HCT116 (cell line): ENCODE data around the gene KIF2B. TPM values are rescaled to one million over a fixed set of nuclear protein-coding genes. Genes with fewer than 3 reads are reported as not detected.

Experiments
- ATAC-seq: fragments of 200-7000 bp; cut with Tn5 transposase; 2 replicates; pipeline ENCODE4 v1.9.1; 2020; ENCODE audit warnings: mild to moderate bottlenecking, moderate library complexity
- BruUV-seq: library from RNA; stranded (reverse); fragments of 400-500 nt; replicated peaks from 2 replicates; lab custom pipeline; 2021; lab: Mats Ljungman, UMichigan
- CTCF ChIA-PET: fragments of 300-600 bp; sonication (Branson Sonifier 250); formaldehyde crosslinking; loops from one replicate; lab custom pipeline; 2021; ENCODE audit warnings: antibody characterized with exemption; lab: Charles Lee
- POLR2A ChIA-PET: fragments of 300-600, 350-600 bp; sonication (Branson Sonifier 250); formaldehyde crosslinking; loops from one replicate; lab custom pipeline; 2021; ENCODE audit warnings: antibody characterized with exemption; lab: Charles Lee
- RAD21 ChIA-PET, 2 experiments: fragments of 300-600 bp; sonication (Branson Sonifier 250); formaldehyde crosslinking; loops; one replicate each; lab custom pipeline; 2023; ENCODE audit warnings: low total read pairs in 2 of 2; ENCODE audit not compliant: uncharacterized antibody in 2 of 2, unreplicated experiment in 2 of 2, low non-redundant PET in 1 of 2; lab: Charles Lee
- DNase-seq: peaks from one replicate; pipeline ENCODE4 v3.0.0-alpha.2; 2010; ENCODE audit warnings: low read depth, low spot score
- H2AFZ ChIP-seq: fragments of 200-600 bp; shearing (Covaris generic), sonication (generic); 2 replicates; pipeline ENCODE4 v1.6.1; 2017; ENCODE audit warnings: low read depth, mixed run types, mixed read lengths, antibody characterized with exemption, low read length; ENCODE audit not compliant: poor library complexity, severe bottlenecking
- H3K27ac ChIP-seq: 2 replicates; pipeline ENCODE4 v1.5.1; 2012; ENCODE audit warnings: low read depth, low read length
- H3K27me3 ChIP-seq: fragments of 200-600 bp; sonication (generic); 2 replicates; pipeline ENCODE4 v1.6.1; 2016; ENCODE audit warnings: mixed run types, low read length, mixed read lengths; ENCODE audit not compliant: insufficient read depth
- H3K36me3 ChIP-seq, 2 experiments: fragments of 200-500 bp in 1 of 2; fragments of 200-600 bp in 1 of 2; sonication (Bioruptor generic) in 1 of 2; sonication (generic) in 1 of 2; 2 replicates each; pipeline versions ENCODE4 v1.5.1 to v1.6.1; 2014 to 2016; ENCODE audit warnings: low read length in 2 of 2, inconsistent platforms in 1 of 2, mixed read lengths in 1 of 2, mixed run types in 1 of 2; ENCODE audit not compliant: insufficient read depth in 2 of 2, control insufficient read depth in 1 of 2
- H3K4me1 ChIP-seq, 2 experiments: fragments of 200-600 bp in 1 of 2; sonication (generic) in 1 of 2; 2 replicates each; pipeline versions ENCODE4 v1.5.1 to v1.6.1; 2012 to 2017; ENCODE audit warnings: low read length in 2 of 2, inconsistent platforms in 1 of 2, mild to moderate bottlenecking in 1 of 2, mixed read lengths in 1 of 2, mixed run types in 1 of 2, moderate library complexity in 1 of 2; ENCODE audit not compliant: insufficient read depth in 2 of 2, control insufficient read depth in 1 of 2
- H3K4me2 ChIP-seq: fragments of 200-600 bp; sonication (generic); 2 replicates; pipeline ENCODE4 v1.6.1; 2017; ENCODE audit warnings: mixed run types, low read length, mixed read lengths
- H3K4me3 ChIP-seq, 2 experiments: fragments of 200-600 bp in 1 of 2; sonication (generic) in 1 of 2; replicated peaks in 1 of 2; 2 replicates each; pipeline ENCODE4 v1.5.1; 2011 to 2016; ENCODE audit warnings: low read length in 2 of 2, control low read depth in 1 of 2, low read depth in 1 of 2, mild to moderate bottlenecking in 1 of 2, mixed read lengths in 1 of 2, mixed run types in 1 of 2
- H3K79me2 ChIP-seq: fragments of 200-600 bp; sonication (generic); 2 replicates; pipeline ENCODE4 v1.6.1; 2017; ENCODE audit warnings: mild to moderate bottlenecking, mixed run types, low read length, moderate library complexity, mixed read lengths; ENCODE audit not compliant: insufficient read depth
- H3K9ac ChIP-seq: fragments of 200-600 bp; sonication (generic); 2 replicates; pipeline ENCODE4 v1.6.1; 2016; ENCODE audit warnings: low read length, mixed read lengths
- H3K9me2 ChIP-seq: fragments of 200-600 bp; sonication (generic), shearing (Covaris generic); 2 replicates; pipeline ENCODE4 v1.6.1; 2017; ENCODE audit warnings: mixed run types, mild to moderate bottlenecking, moderate library complexity; ENCODE audit not compliant: insufficient read depth
- H3K9me3 ChIP-seq, 2 experiments: fragments of 200-500 bp in 1 of 2; fragments of 200-600 bp in 1 of 2; sonication (Bioruptor generic) in 1 of 2; sonication (generic) in 1 of 2; 2 replicates each; pipeline ENCODE4 v1.6.1; 2014 to 2017; ENCODE audit warnings: low read length in 2 of 2, mixed read lengths in 2 of 2, inconsistent platforms in 1 of 2, low read depth in 1 of 2, mild to moderate bottlenecking in 1 of 2, mixed run types in 1 of 2, moderate library complexity in 1 of 2; ENCODE audit not compliant: control insufficient read depth in 1 of 2, insufficient read depth in 1 of 2
- H4K20me1 ChIP-seq: fragments of 200-600 bp; sonication (generic), shearing (Covaris generic); 2 replicates; pipeline ENCODE4 v1.6.1; 2017; ENCODE audit warnings: mixed run types, mild to moderate bottlenecking, moderate library complexity; ENCODE audit not compliant: insufficient read depth
- ATF3 ChIP-seq: IDR thresholded peaks from 2 replicates; pipeline ENCODE4 v1.6.1; 2012
- CEBPB ChIP-seq: IDR thresholded peaks from 2 replicates; pipeline ENCODE4 v1.6.1; 2012; ENCODE audit warnings: low read depth
- CTCF ChIP-seq, 3 experiments: fragments of 200-600 bp in 1 of 3; sonication (generic) in 1 of 3; IDR thresholded peaks in 2 of 3; conservative IDR thresholded peaks in 1 of 3; 2 replicates each; pipeline ENCODE4 v1.5.1; 2012 to 2017; ENCODE audit warnings: low read depth in 2 of 3, low read length in 2 of 3, antibody characterized with exemption in 1 of 3, borderline replicate concordance in 1 of 3, control low read depth in 1 of 3, mild to moderate bottlenecking in 1 of 3, mixed read lengths in 1 of 3, mixed run types in 1 of 3, moderate library complexity in 1 of 3; ENCODE audit not compliant: insufficient read depth in 1 of 3
- EGR1 ChIP-seq: IDR thresholded peaks from 2 replicates; pipeline ENCODE4 v1.6.1; 2012; ENCODE audit warnings: low read depth
- ELF1 ChIP-seq: IDR thresholded peaks from 2 replicates; pipeline ENCODE4 v1.6.1; 2012; ENCODE audit warnings: low read depth, borderline replicate concordance
- EZH2 ChIP-seq: fragments of 200-600 bp; sonication (generic); IDR thresholded peaks from 2 replicates; pipeline ENCODE4 v1.6.1; 2017; ENCODE audit warnings: antibody characterized with exemption, mixed run types
- EZH2phosphoT487 ChIP-seq: fragments of 200-600 bp; IDR thresholded peaks from 2 replicates; pipeline ENCODE4 v1.6.1; 2018; ENCODE audit warnings: antibody characterized with exemption, borderline replicate concordance
- FOSL1 ChIP-seq: IDR thresholded peaks from 2 replicates; pipeline ENCODE4 v1.6.1; 2012; ENCODE audit warnings: low read depth
- MAX ChIP-seq: IDR thresholded peaks from 2 replicates; pipeline ENCODE4 v1.6.1; 2012
- POLR2AphosphoS5 ChIP-seq: IDR thresholded peaks from 2 replicates; pipeline ENCODE4 v1.6.1; 2011; ENCODE audit warnings: mild to moderate bottlenecking, low read depth, low read length, moderate library complexity
- RAD21 ChIP-seq: IDR thresholded peaks from 2 replicates; pipeline ENCODE4 v1.6.1; 2012; ENCODE audit warnings: low read depth, mild to moderate bottlenecking
- REST ChIP-seq: IDR thresholded peaks from 2 replicates; pipeline ENCODE4 v1.6.1; 2012; ENCODE audit warnings: low read depth
- SP1 ChIP-seq: IDR thresholded peaks from 2 replicates; pipeline ENCODE4 v1.6.1; 2012; ENCODE audit warnings: low read depth
- SRF ChIP-seq: IDR thresholded peaks from 2 replicates; pipeline ENCODE4 v1.6.1; 2012; ENCODE audit warnings: low read depth
- YY1 ChIP-seq: IDR thresholded peaks from 2 replicates; pipeline ENCODE4 v1.6.1; 2011; ENCODE audit warnings: low read length, low read depth, moderate library complexity, mild to moderate bottlenecking; ENCODE audit not compliant: insufficient replicate concordance; ENCODE audit errors: extremely low read depth
- ZBTB33 ChIP-seq: IDR thresholded peaks from 2 replicates; pipeline ENCODE4 v1.6.1; 2011; ENCODE audit warnings: mild to moderate bottlenecking, low read length, moderate library complexity; ENCODE audit not compliant: insufficient replicate concordance; ENCODE audit errors: extremely low read depth
- ZFX ChIP-seq: fragments of 450-650 bp; IDR thresholded peaks from 2 replicates; pipeline ENCODE4 v1.6.1; 2017
- ZNF274 ChIP-seq: fragments of 200-500 bp; sonication (Bioruptor generic); IDR thresholded peaks from 2 replicates; pipeline ENCODE4 v1.6.1; 2014; ENCODE audit warnings: mild to moderate bottlenecking, low read depth, low read length, inconsistent platforms
- intact Hi-C: fragments of 100-400 bp; cut with micrococcal nuclease; formaldehyde crosslinking; loops from 2 replicates; pipeline ENCODE4 v1.10.0; 2022
- total RNA-seq: library from RNA; stranded (reverse); gene quantifications from one replicate; pipeline ENCODE4 v1.2.1, GENCODE V29; 2021; ENCODE audit not compliant: unreplicated experiment

Gene KIF2B
- total RNA-seq, 1 experiment from 2014 or later, result not detected

- no TSS peak for BruUV-seq
- ATAC-seq (no peak), DNase-seq (no peak)
- RAD21 ChIA-PET, result no interaction called here
- H3K4me2 ChIP-seq, result no peak overlapping the region
- H3K9ac ChIP-seq, result no peak overlapping the region
- no peaks in the 10 kb centered on the region for H3K27me3 ChIP-seq
- H3K27ac ChIP-seq, result no peak overlapping the region
- no peaks in the 10 kb centered on the region for H3K9me2 ChIP-seq
- CTCF ChIA-PET, result no interaction called here
- no peaks in the 10 kb centered on the region for H3K36me3 ChIP-seq
- POLR2A ChIA-PET, result no interaction called here
- H3K9me3 ChIP-seq, result peaks cover 39 to 48% of the 10 kb centered on the region in 2 experiments; a peak in 3 of 4 replicates
- intact Hi-C loops, result no loop called here
- H3K4me3 ChIP-seq, result no peak overlapping the region
- no peaks in the 10 kb centered on the region for H3K79me2 ChIP-seq
- TF ChIP-seq ZFX (no peak), EGR1 (no peak), ELF1 (no peak), ZBTB33 (no peak), ZNF274 (no peak), RAD21 (no peak), SP1 (no peak), CEBPB (no peak), REST (no peak), CTCF (IDR thresholded peaks at IDR 0.05 in 2 of 3, conservative IDR thresholded peaks at IDR 0.05 in 1 of 3; ENCODE audit: borderline replicate concordance in 1 of 3, insufficient read depth in 1 of 3, low read depth in 2 of 3, low read length in 2 of 3) (no peak), SRF (no peak), EZH2 (no peak), EZH2phosphoT487 (no peak), POLR2AphosphoS5 (no peak), YY1 (no peak), MAX (no peak), FOSL1 (no peak), ATF3 (no peak)
- TF ChIP-seq, all 23 proteins: peak for 0
- Histone ChIP-seq H3K4me1 (no peaks in the 10 kb centered on the region), H4K20me1 (no peaks in the 10 kb centered on the region; the same call in 1 of the 2 replicates), H2AFZ (no peak overlapping the region)
Observed at GRCh38 chr17:53823341-53824050, 769 bp downstream of the KIF2B start.
